GM18873 (cell line): Measurements from ENCODE around the gene TNFRSF18.

Experiments used
- ATAC-seq: cut with Tn5 transposase; IDR thresholded peaks from one replicate; pipeline ENCODE4 v1.9.1; 2021; ENCODE audit warnings: mild to moderate bottlenecking, moderate library complexity, moderate number of reproducible peaks; ENCODE audit not compliant: unreplicated experiment, low FRiP score

Gene TNFRSF18

GRCh38 chr1:1153874-1154273 lies 52.5 kb downstream of the TNFRSF18 start:
- no peak for ATAC-seq
